GM21423 (cell line): ENCODE measurements around the gene FANCM.

Source experiments
- ATAC-seq: cut with Tn5 transposase; IDR thresholded peaks from one replicate; pipeline ENCODE4 v1.9.1; 2021; ENCODE audit warnings: mild to moderate bottlenecking, moderate library complexity; ENCODE audit not compliant: unreplicated experiment

The FANCM gene

DNA sequence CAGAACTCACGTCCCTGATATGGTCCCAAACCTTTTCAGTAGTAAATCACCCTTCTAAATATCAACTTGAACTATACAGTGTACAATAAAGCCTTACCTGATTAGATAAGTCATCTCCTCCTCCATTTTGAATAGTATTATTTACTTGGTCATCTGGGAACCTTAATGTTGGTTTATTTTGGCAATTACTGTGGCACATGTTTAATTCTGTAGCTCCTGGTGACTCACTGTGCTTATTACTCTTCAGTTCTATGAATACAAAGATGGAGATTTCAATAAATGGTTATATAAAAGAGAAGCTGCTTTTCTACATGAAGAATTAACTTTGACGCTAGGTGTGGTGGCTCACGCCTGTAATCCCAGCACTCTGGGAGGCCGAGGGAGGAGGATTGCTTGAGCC is 91.8 kb downstream of the FANCM start:
- ATAC-seq = no peak

DNA sequence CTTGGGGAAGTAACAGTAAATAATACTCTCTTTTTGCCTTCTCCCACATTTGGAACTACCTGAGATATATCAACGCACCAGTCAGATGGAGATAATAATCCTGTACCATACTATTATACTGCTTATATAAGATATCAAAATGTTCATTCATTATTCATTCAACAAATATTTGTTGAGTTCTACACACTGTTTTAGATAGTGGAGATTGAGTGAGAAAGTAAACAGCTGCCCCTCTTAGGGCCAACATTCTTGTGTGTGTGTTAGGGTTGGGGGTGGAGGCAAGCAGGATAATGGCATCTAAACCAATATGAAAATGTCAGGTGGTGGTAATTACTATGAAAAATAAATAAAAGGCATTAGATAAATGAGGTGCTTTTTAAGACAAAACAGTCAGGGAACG is 103.3 kb downstream of the FANCM start:
- ATAC-seq = no peak

DNA sequence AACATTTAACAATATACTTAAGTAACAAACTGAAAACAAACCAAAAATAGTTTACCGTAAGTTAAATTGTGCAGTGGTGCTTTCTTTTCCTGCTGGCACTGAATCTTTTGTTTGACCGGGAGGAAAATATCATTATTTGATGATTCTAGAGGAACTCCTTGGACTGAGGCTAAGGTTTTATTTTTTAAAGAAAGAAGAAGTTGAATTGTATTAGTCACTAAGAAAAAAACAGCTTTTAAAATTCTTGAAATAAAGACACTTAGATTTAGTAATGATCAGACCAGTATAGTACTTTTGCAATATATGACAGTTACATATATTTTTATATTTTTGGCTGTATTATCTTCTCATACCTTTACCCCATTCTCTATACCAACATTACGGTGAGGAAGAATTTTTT is 107.0 kb downstream of the FANCM start:
- no peak for ATAC-seq

GRCh38 chr14:45246151-45246550 is 110.4 kb downstream of the FANCM start:
- no peak for ATAC-seq

DNA sequence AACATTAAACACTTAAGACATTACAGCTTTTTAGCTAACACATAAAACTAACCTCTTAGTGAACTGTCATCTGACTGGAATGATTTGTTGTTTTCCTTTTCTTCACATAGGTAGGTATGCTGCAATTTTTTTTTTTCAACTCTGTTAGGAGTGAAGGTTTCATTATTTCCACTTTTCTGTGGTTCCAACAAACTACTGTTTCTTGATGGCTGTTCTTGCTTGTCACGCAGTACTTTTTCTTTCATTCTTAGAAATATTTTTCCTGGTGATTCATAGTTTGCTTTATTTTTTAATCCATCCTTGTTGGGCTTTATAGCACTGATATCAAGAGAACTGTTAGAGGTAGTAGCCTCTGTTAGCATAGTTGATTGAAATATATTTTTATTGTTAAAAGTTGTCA is 111.0 kb downstream of the FANCM start:
- no peak for ATAC-seq

DNA sequence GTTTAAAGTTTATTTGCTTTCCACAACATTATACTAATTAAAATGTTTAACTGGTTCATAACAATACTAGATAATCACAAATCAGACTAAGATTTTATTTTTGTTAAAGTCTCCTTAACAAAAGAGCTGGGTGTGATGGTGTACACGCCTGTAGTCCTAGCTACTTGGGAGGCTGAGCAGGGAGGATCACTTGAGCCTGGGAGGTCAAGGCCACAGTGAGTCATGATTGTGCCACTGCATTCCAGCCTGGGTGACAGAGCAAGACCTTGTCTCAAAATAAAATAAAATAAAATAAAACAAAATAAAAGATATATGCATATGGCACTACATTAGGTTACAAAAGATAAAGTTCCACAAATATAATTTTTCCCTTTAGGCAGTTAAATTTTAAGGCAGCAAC is 111.7 kb downstream of the FANCM start:
- ATAC-seq = no peak

GRCh38 chr14:45249856-45250575 is 114.3 kb downstream of the FANCM start:
- ATAC-seq = no peak
